Activated CD4-positive, alpha-beta T cell treated with anti-CD3 and anti-CD28 coated beads, Interleukin-2, amount 10 ng/mL, durations not matched to agents 24 days and 14 days (primary cell): ENCODE data around the gene LRRC37A3. TPM values are rescaled to one million over a fixed set of nuclear protein-coding genes. Genes with fewer than 3 reads are reported as not detected.
A peak's percentile ranks its signal among the peaks of the same experiment; 100 is the strongest.
"Not testable (repeated sequence)": the region's sequence is repeated elsewhere in the genome, so short reads cannot be mapped to it uniquely, and the experiment has no call there.

Source experiments
- DNase-seq: peaks from one replicate; pipeline ENCODE4 v3.0.0; 2022
- H3K27ac Mint-ChIP-seq: one replicate; pipeline ENCODE4 v1.8.0; 2022; ENCODE audit warnings: mild to moderate bottlenecking, mixed read lengths
- H3K27me3 Mint-ChIP-seq: one replicate; pipeline ENCODE4 v1.8.0; 2022; ENCODE audit warnings: mixed read lengths
- H3K36me3 Mint-ChIP-seq: one replicate; pipeline ENCODE4 v1.8.0; 2022; ENCODE audit warnings: low read depth, mild to moderate bottlenecking, mixed read lengths
- H3K4me1 Mint-ChIP-seq: one replicate; pipeline ENCODE4 v1.8.0; 2021; ENCODE audit warnings: mixed read lengths
- H3K4me3 Mint-ChIP-seq: one replicate; pipeline ENCODE4 v1.8.0; 2022; ENCODE audit warnings: mild to moderate bottlenecking, moderate library complexity, mixed read lengths
- H3K9me3 Mint-ChIP-seq: one replicate; pipeline ENCODE4 v1.8.0; 2021; ENCODE audit warnings: mixed read lengths
- intact Hi-C: fragments of 100-400 bp; cut with micrococcal nuclease; formaldehyde crosslinking; loops from one replicate; pipeline ENCODE4 v1.15.1; 2023
- total RNA-seq: library from RNA; stranded (reverse); gene quantifications from 2 replicates; pipeline ENCODE4 v1.2.3, GENCODE V29; 2022

The LRRC37A3 gene
- total RNA-seq, 1 donor from 2014 or later = 12.8 TPM

DNA sequence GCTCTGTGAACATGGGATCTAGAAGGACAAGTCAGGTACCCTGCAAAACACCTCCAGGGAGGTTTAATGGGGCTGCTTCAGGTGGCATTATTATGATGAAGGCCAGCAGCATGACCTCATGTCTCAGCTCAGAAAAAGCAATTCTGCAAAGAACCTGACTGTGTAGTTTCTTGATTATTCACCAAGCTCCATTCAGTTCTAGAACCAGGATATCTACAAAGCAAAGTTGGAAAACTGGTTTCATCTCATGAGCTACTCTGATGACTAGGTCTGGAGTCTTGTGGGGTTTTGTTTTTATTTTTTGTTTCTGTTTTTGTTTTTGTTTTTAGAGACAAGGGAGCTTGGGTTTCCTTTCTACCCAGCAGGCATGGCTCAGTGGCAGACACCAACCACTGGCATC is 19.0 kb upstream of the LRRC37A3 start:
- DNase-seq = peak; percentile 53
- Mint-ChIP-seq H3K9me3 (no peaks in the 10 kb centered on the region), H3K4me3 (no peak overlapping the region), H3K36me3 (peaks cover 2% of the 10 kb centered on the region), H3K27ac (no peak overlapping the region), H3K27me3 (peaks cover 9% of the 10 kb centered on the region), H3K4me1 (peaks cover 12% of the 10 kb centered on the region)
- intact Hi-C loops = no loop called here

DNA sequence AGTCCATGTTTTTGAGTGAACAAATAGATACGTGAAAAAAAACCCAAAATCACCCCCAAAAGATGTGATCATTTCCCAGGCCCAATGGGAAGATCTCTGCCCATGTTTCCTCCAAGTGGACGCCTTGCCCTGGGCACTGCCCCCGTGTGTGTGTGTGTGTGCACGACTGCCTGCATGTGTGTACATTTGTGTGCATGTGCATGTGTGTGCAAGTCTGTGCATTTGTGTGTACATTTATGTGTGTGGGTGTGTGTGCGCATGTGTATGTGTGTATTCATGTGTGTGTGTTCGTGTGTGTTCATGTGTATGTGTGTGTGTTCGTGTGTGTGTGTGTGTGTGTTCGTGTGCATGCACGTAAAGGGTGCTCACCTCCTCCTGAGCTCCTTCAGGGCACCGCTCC is 16.8 kb upstream of the LRRC37A3 start:
- intact Hi-C loops = no loop called here
- DNase-seq = peak; percentile 51
- Mint-ChIP-seq H3K27me3 (peaks cover 4% of the 10 kb centered on the region), H3K4me3 (no peak overlapping the region), H3K36me3 (peaks cover 2% of the 10 kb centered on the region), H3K27ac (no peak overlapping the region), H3K4me1 (peaks cover 12% of the 10 kb centered on the region), H3K9me3 (no peaks in the 10 kb centered on the region)

DNA sequence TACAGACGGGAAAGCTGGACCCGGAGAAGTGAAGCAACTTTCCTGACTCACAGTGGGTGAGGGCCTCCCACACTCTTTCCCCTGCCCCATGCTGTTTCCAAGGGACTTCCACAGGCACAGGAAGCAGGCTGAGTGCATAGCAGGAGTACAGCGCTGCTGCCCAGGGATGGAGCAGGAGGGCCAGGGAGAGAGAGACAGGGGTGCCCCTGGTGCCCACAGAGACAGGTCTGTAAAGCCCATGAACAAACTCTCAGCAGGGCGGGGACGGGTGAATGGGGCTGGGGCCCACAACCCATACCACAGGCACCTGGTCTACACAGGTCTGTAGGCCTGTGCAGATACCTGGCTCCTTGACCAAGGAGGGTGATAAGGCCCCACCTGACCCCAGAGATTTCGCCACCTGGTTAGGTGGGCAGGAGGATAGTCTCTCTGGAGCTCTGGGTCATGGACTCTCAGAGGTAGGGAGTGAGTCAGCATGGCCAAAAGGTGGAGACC is 15.1 kb upstream of the LRRC37A3 start:
- DNase-seq = peak; percentile 49
- peaks cover 22% of the 10 kb centered on the region for H3K4me1 Mint-ChIP-seq
- H3K4me3 Mint-ChIP-seq, H3K9me3 Mint-ChIP-seq, intact Hi-C loops, H3K27me3 Mint-ChIP-seq, H3K27ac Mint-ChIP-seq, H3K36me3 Mint-ChIP-seq: not testable (repeated sequence)

DNA sequence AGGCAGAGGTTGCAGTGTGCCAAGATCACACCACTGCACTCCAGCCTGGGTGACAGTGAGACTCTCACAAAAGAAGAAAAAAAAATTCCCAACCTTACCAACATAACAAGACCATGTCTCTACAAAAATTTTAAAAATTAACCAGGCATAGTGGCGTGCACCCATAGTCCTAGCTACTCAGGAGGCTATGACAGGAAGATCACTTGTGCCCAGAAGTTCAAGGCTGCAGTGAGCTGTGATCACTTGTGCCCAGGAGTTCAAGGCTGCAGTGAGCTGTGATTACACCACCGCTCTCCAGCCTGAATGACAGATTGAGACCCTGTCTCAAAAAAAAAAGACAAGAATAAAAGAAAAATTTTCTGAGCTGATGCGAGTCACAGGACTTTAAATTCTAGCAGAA is 13.6 kb upstream of the LRRC37A3 start:
- DNase-seq = peak; percentile 27
- H3K27me3 Mint-ChIP-seq, H3K36me3 Mint-ChIP-seq, H3K9me3 Mint-ChIP-seq, H3K27ac Mint-ChIP-seq, intact Hi-C loops, H3K4me3 Mint-ChIP-seq: not testable (repeated sequence)
- H3K4me1 Mint-ChIP-seq = peaks cover 15% of the 10 kb centered on the region

DNA sequence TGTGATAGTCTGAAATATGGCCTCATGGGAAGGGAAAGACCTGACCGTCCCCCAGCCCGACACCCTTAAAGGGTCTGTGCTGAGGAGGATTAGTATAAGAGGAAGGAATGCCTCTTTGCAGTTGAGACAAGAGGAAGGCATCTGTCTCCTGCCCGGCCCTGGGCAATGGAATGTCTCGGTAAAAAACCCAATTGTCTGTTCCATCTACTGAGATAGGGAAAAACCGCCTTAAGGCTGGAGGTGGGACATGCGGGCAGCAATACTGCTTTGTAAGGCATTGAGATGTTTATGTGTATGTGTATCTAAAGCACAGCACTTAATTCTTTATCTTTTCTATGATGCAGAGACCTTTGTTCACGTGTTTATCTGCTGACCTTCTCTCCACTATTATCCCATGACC is 11.1 kb upstream of the LRRC37A3 start:
- H3K27me3 Mint-ChIP-seq, H3K27ac Mint-ChIP-seq, H3K4me3 Mint-ChIP-seq, H3K9me3 Mint-ChIP-seq, H3K36me3 Mint-ChIP-seq, intact Hi-C loops: not testable (repeated sequence)
- peak; percentile 44 for DNase-seq
- H3K4me1 Mint-ChIP-seq = peaks cover 23% of the 10 kb centered on the region

DNA sequence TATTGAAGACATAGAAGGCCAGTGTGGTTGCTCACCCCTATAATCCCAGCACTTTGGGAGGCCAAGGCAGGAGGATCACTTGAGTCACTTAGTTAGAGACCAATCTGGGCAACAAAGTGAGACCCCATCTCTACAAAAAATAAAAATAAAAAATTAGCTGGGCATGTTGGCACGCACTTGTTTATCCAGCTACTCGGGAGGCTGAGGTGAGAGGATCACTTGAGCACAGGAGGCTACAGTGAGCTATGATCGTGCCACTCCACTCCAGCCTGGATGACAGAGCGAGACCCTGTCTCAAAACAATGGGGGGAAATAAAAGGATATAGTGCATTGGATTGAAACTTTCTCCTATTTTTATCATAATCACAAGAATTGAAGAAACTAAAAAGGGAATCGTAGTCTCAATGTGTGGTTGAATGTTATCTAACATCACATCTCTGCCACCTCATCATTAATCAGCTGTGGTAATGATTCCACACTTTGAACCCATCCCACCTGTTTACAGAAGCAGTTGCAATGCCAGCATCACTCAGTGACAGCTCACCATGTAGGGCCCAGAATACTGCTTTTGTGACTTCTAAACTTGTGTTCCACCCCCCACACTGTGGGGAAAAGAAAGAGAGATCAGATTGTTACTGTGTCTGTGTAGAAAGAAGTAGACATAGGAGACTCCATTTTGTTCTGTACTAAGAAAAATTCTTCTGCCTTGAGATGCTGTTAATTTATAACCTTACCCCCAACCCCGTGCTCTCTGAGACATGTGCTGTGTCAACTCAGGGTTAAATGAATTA is 10.3 kb upstream of the LRRC37A3 start:
- not testable (repeated sequence) for H3K9me3 Mint-ChIP-seq, H3K27me3 Mint-ChIP-seq, H3K36me3 Mint-ChIP-seq
- peak; percentile 55 for DNase-seq
- Mint-ChIP-seq H3K4me3 (peak overlapping the region; percentile 12), H3K27ac (peak overlapping the region; percentile 58), H3K4me1 (peaks cover 23% of the 10 kb centered on the region)
- intact Hi-C loops = loop anchor here (5.0 kb wide), 1 partner anchor 33 kb away; no protein-coding TSS in a partner anchor

DNA sequence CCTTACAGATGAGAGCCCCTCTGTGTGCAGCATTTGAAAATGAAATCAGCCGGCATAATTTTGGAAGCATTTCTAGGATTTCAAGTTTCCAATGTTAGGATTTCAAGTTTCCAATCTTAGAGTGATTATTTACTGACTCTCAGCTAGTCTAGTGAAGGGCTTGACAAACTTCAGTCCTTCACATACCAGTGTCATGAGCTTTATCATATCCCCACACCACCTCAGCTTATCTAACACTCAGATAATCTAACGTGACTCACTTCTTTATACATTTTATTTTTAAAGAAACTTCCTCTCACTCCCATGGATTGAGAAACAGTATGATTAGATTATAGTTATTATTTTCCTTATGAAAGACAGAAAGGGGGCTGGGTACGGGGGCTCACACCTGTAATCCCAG is 9.4 kb upstream of the LRRC37A3 start:
- intact Hi-C loops = loop anchor here (5.0 kb wide), 1 partner anchor 34 kb away; no protein-coding TSS in a partner anchor
- H3K9me3 Mint-ChIP-seq, H3K27ac Mint-ChIP-seq, H3K4me3 Mint-ChIP-seq, DNase-seq, H3K27me3 Mint-ChIP-seq, H3K36me3 Mint-ChIP-seq: not testable (repeated sequence)
- H3K4me1 Mint-ChIP-seq = peaks cover 23% of the 10 kb centered on the region

DNA sequence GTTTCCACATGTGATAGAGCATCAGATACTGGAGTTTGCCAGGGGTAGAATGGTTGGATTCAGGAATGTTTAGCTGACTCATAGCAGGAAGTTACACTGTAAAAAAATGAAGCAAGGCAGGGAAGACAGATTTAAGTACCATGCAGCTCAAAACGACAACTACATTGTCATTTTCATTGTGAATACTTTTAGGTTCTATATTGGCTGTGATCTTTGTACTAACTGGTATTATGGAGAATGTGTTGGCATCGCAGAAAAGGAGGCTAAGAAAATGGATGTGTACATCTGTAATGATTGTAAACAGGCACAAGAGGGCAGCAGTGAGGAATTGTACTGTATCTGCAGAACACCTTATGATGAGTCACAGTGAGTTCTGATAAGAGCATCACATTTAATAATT is 8.2 kb upstream of the LRRC37A3 start:
- H3K9me3 Mint-ChIP-seq, H3K4me3 Mint-ChIP-seq, H3K27me3 Mint-ChIP-seq, H3K36me3 Mint-ChIP-seq: not testable (repeated sequence)
- intact Hi-C loops = loop anchor here (5.0 kb wide), 1 partner anchor 35 kb away; no protein-coding TSS in a partner anchor
- Mint-ChIP-seq H3K27ac (peak overlapping the region; percentile 2), H3K4me1 (peaks cover 32% of the 10 kb centered on the region)
- peak; percentile 91 for DNase-seq

DNA sequence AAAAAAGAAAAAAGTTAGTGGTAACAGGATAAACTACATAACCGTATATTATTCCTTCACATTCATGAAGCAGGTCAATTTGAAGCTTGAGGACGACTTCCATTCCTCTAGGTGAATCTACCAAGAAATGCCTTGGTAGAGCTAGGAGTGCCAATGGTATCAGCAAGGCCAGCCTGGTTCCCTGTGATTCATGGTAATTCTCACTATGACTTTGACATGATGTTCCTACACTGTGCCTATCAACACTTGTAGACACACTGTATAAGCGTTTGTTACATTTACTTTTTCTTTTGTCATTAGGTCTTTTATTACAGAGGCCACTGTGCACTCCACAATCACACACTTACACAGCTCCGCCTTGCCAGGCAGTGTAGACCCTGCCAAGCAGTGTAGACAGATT is 7.2 kb upstream of the LRRC37A3 start:
- intact Hi-C loops = loop anchor here (5.0 kb wide), 1 partner anchor 36 kb away; no protein-coding TSS in a partner anchor
- H3K27ac Mint-ChIP-seq, H3K4me3 Mint-ChIP-seq, H3K27me3 Mint-ChIP-seq, H3K36me3 Mint-ChIP-seq, H3K9me3 Mint-ChIP-seq: not testable (repeated sequence)
- H3K4me1 Mint-ChIP-seq = peaks cover 32% of the 10 kb centered on the region
- peak; percentile 53 for DNase-seq

DNA sequence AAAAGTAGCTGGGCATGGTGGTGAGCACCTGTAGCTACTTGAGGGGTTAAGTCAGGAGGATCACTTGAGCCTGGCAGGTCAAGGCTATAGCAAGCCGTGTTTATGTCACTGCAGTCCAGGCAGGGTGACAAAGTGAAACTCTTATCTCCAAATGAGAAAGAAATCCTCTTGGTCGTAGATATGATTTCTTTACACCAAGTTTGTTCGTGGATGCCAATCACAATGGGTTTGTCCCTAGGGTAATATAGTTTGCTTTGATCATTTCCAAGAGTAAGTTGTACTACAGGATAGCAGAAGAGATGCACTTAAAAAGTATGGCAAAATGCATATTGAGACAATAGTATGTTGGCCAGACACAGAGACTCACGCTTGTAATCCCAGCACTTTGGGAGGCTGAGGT is 6.0 kb upstream of the LRRC37A3 start:
- DNase-seq, H3K27me3 Mint-ChIP-seq, H3K9me3 Mint-ChIP-seq, H3K36me3 Mint-ChIP-seq, H3K4me3 Mint-ChIP-seq, H3K27ac Mint-ChIP-seq: not testable (repeated sequence)
- peaks cover 26% of the 10 kb centered on the region for H3K4me1 Mint-ChIP-seq
- intact Hi-C loops = loop anchor here (5.0 kb wide), 1 partner anchor 37 kb away; no protein-coding TSS in a partner anchor

DNA sequence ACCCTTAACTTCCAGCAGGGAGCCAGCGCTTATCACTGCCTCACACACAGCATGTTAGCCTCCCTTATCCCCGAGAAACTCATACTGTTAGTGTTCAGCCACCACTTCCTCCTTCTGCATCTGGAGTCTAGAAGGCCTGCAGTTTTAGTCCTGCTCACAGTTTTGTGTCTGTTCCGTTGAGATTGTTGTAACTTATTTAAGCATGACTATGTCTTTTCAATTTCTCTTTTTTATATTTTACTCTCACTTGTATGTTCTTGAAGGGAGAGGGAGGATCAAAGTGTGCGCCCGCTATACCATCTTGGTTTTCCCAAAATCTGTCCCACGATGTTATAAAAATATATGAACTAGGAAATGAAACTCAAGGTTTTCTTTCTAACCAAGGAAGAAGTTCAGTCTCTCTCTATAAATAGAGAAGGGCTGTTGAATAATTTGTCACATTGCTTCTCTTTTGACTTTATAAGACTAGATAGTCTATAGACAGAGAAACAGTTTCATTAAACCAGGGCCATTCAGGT is 3.8 kb upstream of the LRRC37A3 start:
- H3K4me3 Mint-ChIP-seq, intact Hi-C loops, H3K36me3 Mint-ChIP-seq, H3K9me3 Mint-ChIP-seq, H3K27me3 Mint-ChIP-seq: not testable (repeated sequence)
- Mint-ChIP-seq H3K4me1 (peaks cover 22% of the 10 kb centered on the region), H3K27ac (peak overlapping the region; percentile 25)
- peak; percentile 56 for DNase-seq

DNA sequence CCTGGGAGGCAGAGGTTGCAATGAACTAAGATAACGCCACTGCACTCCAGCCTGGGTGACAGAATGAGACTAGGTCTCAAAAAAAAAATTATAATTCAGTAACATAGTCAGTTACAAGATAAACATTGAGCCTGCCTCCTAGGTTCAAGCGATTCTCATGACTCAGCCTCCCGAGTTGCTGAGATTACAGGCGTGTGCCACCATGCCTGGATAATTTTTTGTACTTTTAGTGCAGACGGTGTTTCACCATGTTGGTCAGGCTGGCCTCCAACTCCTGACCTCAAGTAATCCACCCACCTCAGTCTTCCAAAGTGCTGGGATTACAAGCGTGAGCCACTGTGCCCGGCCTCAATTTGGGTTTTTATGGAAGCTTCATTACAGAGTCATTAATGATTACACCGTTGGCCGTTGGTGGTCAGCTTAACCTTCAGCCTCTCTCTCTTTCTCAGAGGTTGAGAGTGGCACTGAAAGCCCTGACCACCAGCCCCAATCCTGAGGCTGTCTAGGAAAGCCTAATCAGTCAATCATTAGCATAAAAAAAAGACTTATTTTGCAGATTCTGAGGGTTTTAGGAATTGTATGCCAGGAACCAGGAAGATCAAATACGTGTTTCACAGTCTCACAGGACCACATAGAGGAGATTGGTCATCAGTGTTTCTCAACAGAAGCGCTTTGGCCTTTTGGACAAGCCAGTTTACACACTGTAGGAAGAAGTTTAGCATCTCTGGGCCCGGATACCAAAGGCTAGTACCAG is 1.3 kb upstream of the LRRC37A3 start:
- intact Hi-C loops = no loop called here

DNA sequence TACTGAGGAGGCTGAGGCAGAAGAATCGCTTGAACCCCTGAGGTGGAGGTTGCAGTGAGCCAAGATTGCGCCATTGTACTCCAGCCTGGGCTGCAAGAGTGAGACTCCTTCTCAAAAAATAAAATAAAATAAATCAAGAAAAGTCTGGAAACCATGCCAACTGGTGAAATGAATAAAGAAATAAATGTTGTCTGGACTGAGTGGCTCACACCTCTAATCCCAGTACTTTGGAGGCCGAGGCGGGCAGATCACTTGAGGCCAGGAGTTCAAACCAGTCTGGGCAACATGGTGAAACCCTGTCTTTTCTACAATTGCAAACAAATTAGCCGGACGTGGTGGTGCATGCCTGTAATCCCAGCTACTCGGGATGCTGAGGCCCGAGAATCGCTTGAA is 744 bp upstream of the LRRC37A3 start:
- Mint-ChIP-seq H3K4me3 (peak overlapping the region; percentile 86), H3K9me3 (no peaks in the 10 kb centered on the region), H3K4me1 (peaks cover 14% of the 10 kb centered on the region), H3K27me3 (no peaks in the 10 kb centered on the region), H3K27ac (peak overlapping the region; percentile 91), H3K36me3 (peaks cover 3% of the 10 kb centered on the region)
- intact Hi-C loops = no loop called here
- DNase-seq = no peak

More for the DNA sequence above, 1.3 kb upstream of the LRRC37A3 start:
- peak; percentile 72 for DNase-seq
- Mint-ChIP-seq H3K27me3 (no peaks in the 10 kb centered on the region), H3K4me1 (peaks cover 12% of the 10 kb centered on the region), H3K27ac (peak overlapping the region; percentile 69), H3K9me3 (no peaks in the 10 kb centered on the region), H3K4me3 (peak overlapping the region; percentile 86), H3K36me3 (no peaks in the 10 kb centered on the region)

DNA sequence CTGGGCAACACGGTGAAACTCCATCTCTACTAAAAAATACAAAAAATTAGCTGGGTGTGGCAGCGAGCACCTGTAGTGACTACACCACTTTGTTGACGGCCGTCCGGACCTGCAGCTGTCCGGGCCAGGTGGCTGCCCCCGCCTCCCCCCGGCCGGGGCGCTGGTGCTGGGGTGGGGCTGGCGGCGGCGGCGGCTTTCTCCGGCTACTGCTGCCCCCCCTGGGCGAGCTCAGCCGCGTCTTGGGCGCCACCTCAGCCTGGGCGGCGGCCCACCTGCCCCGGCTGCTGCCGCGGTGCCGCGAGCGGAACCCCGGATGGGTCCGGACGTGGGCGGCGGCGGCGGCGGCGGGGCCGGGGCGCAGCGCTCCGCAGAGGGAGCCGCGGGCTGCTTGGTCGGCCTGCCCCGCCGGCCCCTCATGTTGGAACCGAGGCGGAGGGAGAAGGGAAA is 413 bp downstream of the LRRC37A3 start:
- peak overlapping the region; percentile 91 for H3K27ac Mint-ChIP-seq
- H3K9me3 Mint-ChIP-seq, H3K27me3 Mint-ChIP-seq, intact Hi-C loops, H3K36me3 Mint-ChIP-seq: not testable (repeated sequence)
- H3K4me1 Mint-ChIP-seq = peaks cover 14% of the 10 kb centered on the region
- H3K4me3 Mint-ChIP-seq = peak overlapping the region; percentile 86
- DNase-seq = peak; percentile 86
